Lower leg skin (tissue), 4 donors: ENCODE results near the gene MLYCD. TPM values are rescaled to one million over a fixed set of nuclear protein-coding genes. Genes with fewer than 3 reads are reported as not detected.

ENCODE experiments used
- DNase-seq, 2 donors: peaks; one replicate each; pipeline ENCODE4 v3.0.0-alpha.2; 2019; ENCODE audit warnings: low spot score in 2 of 2
- H3K4me3 ChIP-seq: fragments of 200-600 bp; sonication (generic); 2 replicates; pipeline ENCODE4 v1.5.1; 2017; ENCODE audit warnings: mild to moderate bottlenecking, low read depth; ENCODE audit not compliant: poor library complexity, severe bottlenecking
- POLR2A ChIP-seq, 2 donors: fragments of 450-650 bp; IDR thresholded peaks; one replicate each; pipeline ENCODE4 v1.6.1; 2016 to 2017; ENCODE audit warnings: antibody characterized with exemption in 2 of 2, mild to moderate bottlenecking in 1 of 2, moderate library complexity in 1 of 2
- WGBS, 2 donors: methylation state at CpG; one replicate each; pipeline ENCODE4 v1.1.5; 2018; 5-methylcytosine and 5-hydroxymethylcytosine counted together
- intact Hi-C: fragments of 100-400 bp; cut with DNase I; formaldehyde crosslinking; loops from one replicate; pipeline ENCODE4 v1.15.0; 2023; ENCODE audit warnings: low total_unique reads
- total RNA-seq, 4 donors: library from RNA; depleted of rRNA; stranded (reverse); fragments of >200 nt; gene quantifications; one replicate each; pipeline ENCODE4 v1.1.0, GENCODE V29; 2016
- TF ChIP-seq, protein P1 (sequence below), 3 donors: fragments of 450-650 bp; IDR thresholded peaks; one replicate each; pipeline ENCODE4 v1.5.1; 2016; ENCODE audit warnings: antibody characterized with exemption in 3 of 3, mild to moderate bottlenecking in 3 of 3, moderate library complexity in 2 of 3

MLYCD gene
- total RNA-seq, 4 donors from 2014 or later: 3.8 to 8.8 (median 5.2) TPM

DNA sequence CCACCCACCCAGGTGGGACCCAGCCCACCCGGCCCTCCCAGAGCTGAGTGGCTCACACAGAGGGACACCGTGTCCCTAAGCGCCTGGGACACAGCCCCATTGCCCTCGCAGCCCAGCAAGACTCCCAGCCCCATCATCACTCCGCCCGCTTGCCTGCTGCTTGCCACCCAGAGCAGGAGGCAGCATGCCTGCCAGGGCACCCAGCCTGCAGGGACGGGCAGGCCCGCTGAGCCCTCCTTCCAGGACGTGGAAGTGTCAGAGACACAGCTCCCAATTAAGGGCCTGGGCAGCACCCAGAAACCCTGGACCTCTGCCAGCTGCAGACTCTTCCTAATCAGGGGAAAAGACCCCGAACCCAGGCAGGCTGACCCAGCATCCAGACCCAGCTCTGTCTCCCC, 36.9 kb downstream of the MLYCD start:
- TF ChIP-seq POLR2A (IDR thresholded peaks at IDR 0.05): no peak
- TF ChIP-seq, protein P1, sequence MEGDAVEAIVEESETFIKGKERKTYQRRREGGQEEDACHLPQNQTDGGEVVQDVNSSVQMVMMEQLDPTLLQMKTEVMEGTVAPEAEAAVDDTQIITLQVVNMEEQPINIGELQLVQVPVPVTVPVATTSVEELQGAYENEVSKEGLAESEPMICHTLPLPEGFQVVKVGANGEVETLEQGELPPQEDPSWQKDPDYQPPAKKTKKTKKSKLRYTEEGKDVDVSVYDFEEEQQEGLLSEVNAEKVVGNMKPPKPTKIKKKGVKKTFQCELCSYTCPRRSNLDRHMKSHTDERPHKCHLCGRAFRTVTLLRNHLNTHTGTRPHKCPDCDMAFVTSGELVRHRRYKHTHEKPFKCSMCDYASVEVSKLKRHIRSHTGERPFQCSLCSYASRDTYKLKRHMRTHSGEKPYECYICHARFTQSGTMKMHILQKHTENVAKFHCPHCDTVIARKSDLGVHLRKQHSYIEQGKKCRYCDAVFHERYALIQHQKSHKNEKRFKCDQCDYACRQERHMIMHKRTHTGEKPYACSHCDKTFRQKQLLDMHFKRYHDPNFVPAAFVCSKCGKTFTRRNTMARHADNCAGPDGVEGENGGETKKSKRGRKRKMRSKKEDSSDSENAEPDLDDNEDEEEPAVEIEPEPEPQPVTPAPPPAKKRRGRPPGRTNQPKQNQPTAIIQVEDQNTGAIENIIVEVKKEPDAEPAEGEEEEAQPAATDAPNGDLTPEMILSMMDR (IDR thresholded peaks at IDR 0.05): no peak
- no peak for DNase-seq
- intact Hi-C loops: no loop called here
- WGBS, 2 donors: 20 to 51% methylated on average over 2 to 4 of the region's 10 CpGs
- H3K4me3 ChIP-seq: no peak overlapping the region

DNA sequence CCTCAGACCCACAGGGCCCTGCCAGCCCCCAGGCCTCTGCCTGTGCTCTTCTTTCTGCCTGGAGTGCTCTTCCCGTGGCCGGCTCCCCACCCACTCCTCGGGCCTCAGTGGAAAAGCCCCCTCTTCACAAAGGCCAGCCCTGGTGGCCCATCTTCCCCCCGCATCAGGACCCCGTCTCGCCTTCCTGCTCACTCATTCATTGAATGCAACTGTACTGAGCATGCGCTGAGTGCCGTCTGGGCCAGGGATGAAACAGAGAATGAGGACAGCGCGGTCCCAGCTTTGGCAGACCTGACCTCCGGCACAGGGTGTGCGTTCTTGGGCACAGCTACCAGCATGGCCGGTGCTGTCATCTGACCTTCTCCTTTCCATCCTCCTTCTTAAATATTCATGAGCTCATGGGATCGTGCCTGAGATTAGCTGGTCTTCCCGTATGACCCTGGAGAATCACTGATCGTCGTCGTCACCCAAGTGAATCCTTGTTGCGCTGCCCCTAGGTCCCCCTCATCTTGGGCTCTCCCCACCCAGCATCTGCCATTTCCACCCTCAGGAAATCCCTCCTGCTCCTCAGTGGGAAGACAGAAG, 37.8 kb downstream of the MLYCD start:
- no peak overlapping the region for H3K4me3 ChIP-seq
- intact Hi-C loops: no loop called here
- DNase-seq: no peak
- no peak for TF ChIP-seq POLR2A (IDR thresholded peaks at IDR 0.05)
- TF ChIP-seq, protein P1 (IDR thresholded peaks at IDR 0.05): no peak
- WGBS, 2 donors: 86 to 89% methylated on average over 18 to 19 of the region's 19 CpGs

DNA sequence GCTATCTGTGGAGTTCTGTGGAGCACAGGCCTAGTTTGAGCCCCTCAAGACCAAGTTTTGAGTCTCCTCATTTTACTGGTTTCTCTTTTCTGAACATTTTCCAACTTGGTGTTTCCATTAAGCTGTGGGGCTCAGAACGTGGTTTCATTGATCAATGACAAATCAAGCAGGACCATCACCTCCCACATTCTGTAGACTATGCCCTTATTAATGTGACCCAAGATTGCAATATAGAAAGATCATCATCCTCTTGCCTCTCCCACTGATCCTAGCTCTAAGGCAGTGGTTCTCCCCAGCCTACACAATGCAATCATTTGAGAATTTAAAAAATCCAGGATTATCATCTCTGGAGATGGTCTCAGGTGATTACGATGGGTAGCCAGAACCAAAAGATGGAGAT, 38.4 kb downstream of the MLYCD start:
- H3K4me3 ChIP-seq: no peak overlapping the region
- intact Hi-C loops: no loop called here
- no peak for TF ChIP-seq POLR2A (IDR thresholded peaks at IDR 0.05)
- TF ChIP-seq, protein P1 (IDR thresholded peaks at IDR 0.05): no peak
- WGBS, 2 donors: 93 to 94% methylated on average over 2 of the region's 2 CpGs
- no peak for DNase-seq

DNA sequence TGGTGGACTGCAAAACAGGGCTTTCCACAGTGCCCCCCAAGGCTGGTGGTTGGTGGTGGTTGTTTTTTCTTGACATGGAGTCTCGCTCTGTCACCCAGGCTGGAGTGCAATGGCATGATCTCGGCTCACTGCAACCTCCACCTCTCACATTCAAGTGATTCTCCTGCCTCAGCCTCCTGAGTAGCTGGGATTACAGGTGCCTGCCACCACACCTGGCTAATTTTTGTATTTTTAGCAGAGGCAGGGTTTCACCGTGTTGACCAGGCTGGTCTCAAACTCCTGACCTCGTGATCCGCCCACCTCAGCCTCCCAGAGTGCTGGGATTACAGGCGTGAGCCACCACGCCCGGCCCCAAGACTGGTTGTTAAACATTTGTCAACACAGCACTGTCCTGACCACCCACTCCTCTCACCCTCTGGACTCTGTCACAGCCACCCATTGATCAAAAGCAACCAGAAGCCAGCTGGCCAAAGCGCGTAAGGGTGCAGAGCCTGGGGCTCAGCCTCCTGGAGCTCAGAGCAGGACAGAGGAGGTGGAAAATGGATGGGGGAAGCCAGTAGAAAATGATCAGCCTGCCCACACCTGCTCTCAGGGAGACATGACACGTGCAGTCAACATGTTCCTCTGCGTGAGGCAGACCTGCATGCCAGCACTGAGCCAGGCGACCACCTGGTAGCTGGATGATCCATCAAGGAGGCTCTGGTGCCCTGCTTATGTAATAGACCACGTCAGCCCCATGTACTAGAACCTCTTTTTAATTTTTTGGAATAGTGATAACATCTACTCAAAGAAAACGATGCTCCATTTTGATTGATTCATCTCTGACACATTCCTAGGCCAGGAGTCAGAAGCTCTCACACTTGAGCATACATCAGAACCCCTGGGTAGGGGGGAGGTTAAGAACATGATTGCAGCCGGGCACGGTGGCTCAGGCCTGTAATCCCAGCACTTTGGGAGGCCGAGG, 39.3 kb downstream of the MLYCD start:
- H3K4me3 ChIP-seq: no peak overlapping the region
- DNase-seq: no peak
- TF ChIP-seq POLR2A (IDR thresholded peaks at IDR 0.05): no peak
- TF ChIP-seq, protein P1 (IDR thresholded peaks at IDR 0.05): no peak
- intact Hi-C loops: no loop called here
- WGBS, 2 donors: 82 to 84% methylated on average over 18 of the region's 18 CpGs

DNA sequence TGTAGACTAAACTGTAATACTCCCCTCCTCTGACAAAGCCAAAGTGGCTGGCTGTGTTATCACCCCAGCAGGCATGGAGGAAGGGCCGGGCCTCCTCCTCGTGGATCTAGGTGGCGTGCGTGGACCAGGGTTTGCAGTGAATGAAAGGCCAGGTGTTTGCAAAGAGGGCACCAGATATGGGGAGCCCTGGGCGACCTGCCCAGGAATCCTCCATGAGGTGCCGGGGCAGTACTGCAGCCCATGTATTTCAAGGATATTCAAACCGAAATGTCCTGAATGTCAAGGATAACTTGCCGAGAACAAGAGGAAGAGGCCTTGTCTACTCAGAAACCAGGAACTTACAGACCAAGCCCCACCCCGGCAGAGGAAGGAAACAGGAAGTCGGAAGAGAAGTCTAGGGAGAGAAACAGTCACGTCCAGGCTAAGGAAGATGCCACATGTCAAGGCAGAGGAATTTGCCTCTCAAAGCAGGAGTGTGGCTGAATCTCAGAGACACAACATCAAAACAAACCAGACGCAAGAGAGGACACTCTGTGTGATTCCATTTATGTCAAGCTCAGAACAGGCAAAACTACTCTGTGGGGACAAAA, 40.4 kb downstream of the MLYCD start:
- WGBS, 2 donors: 81 to 82% methylated on average over 12 of the region's 12 CpGs
- intact Hi-C loops: no loop called here
- TF ChIP-seq, protein P1 (IDR thresholded peaks at IDR 0.05): no peak
- TF ChIP-seq POLR2A (IDR thresholded peaks at IDR 0.05): no peak
- DNase-seq: no peak
- no peak overlapping the region for H3K4me3 ChIP-seq
